ENCODE data around the gene ACOD1. TPM values are rescaled to one million over a fixed set of nuclear protein-coding genes. Genes with fewer than 3 reads are reported as not detected.
A peak's percentile ranks its signal among the peaks of the same experiment; 100 is the strongest.
"Not testable (repeated sequence)": the region's sequence is repeated elsewhere in the genome, so short reads cannot be mapped to it uniquely, and the experiment has no call there.

The ACOD1 gene
- total RNA-seq, 1 donor from 2014 or later = not detected

- intact Hi-C loops (cut with DNase I) = no loop called here
- no peak for ATAC-seq
- no peak for DNase-seq (ENCODE audit: low spot score)
Observed at GRCh38 chr13:76943646-76944045, 4.7 kb upstream of the ACOD1 start.

GRCh38 chr13:76944456-76944855, 3.9 kb upstream of the ACOD1 start:
- DNase-seq (ENCODE audit: low spot score) (no peak), ATAC-seq (no peak)
- intact Hi-C loops (cut with DNase I) = no loop called here

DNA sequence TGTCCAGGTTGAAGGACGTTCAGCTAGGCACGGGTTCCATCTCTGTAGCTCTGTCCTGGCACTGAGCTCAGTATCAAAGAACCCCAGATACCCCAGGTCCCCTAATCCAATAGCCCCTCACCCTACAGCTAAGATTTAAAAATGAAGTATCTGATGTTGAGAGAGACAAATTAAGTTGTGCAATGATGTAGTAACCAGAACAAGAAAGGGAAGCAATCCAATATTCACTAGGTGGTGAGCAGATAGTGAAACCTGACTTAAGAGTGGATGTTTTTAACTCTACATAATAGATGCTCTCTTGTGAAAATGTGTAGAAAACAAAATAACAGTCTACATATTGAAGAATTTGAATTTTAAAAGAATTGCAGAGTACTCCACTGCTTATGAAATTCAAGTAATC, 1.8 kb downstream of the ACOD1 start:
- DNase-seq (ENCODE audit: low spot score) (no peak), ATAC-seq (no peak)
- intact Hi-C loops (cut with DNase I) = no loop called here

- no peak for ATAC-seq
- DNase-seq (ENCODE audit: low spot score) = no peak
- intact Hi-C loops (cut with DNase I) = no loop called here
Observed at GRCh38 chr13:76953968-76954367, 5.7 kb downstream of the ACOD1 start.

DNA sequence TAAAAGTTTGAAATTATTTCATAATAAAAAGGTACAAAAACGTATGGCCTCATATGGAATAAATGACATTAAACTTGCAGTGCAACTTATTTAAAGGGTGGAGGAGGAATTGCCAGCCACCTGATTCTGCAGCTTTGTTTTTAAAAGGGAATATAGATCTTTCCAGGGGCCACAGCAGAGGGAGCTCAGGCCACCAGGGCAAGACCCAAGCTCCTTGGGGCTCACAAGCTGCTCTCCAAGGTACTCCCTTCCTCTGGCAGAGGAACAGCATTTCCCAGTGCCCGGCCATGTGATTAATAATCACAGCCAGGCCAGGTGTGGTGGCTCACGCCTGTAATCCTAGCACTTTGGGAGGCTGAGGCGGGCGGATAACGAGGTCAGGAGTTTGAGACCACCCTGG, 6.2 kb downstream of the ACOD1 start:
- intact Hi-C loops (cut with DNase I) = no loop called here
- DNase-seq (ENCODE audit: low spot score) = no peak
- no peak for ATAC-seq

GRCh38 chr13:76955193-76955592, 6.9 kb downstream of the ACOD1 start:
- intact Hi-C loops (cut with DNase I) = no loop called here
- DNase-seq (ENCODE audit: low spot score) (no peak), ATAC-seq (no peak)

DNA sequence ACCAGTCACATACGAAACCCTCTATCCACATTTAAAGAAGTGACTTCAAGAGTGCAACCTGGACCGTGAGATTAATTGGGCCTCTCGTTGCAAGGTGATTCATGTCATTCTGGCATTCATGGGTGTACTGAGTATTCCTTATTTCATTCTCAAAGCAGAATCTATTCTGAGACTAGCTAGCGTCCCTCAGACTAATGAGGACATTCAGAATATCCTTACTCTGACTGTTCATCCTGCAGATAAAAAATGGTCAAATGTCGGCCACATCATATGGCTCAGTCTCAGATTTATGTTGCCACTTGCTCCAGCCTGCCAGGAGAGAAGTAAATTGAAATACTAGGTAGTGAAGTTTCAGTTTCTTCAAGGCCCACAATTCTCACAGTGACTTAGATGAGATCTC, 7.3 kb downstream of the ACOD1 start:
- intact Hi-C loops (cut with DNase I) = no loop called here
- no peak for ATAC-seq

GRCh38 chr13:76958841-76959432, 10.6 kb downstream of the ACOD1 start:
- DNase-seq (ENCODE audit: low spot score) = no peak
- ATAC-seq = no peak
- intact Hi-C loops (cut with DNase I) = no loop called here

More for the DNA sequence above, 7.3 kb downstream of the ACOD1 start:
- DNase-seq (ENCODE audit: low spot score) = no peak

DNA sequence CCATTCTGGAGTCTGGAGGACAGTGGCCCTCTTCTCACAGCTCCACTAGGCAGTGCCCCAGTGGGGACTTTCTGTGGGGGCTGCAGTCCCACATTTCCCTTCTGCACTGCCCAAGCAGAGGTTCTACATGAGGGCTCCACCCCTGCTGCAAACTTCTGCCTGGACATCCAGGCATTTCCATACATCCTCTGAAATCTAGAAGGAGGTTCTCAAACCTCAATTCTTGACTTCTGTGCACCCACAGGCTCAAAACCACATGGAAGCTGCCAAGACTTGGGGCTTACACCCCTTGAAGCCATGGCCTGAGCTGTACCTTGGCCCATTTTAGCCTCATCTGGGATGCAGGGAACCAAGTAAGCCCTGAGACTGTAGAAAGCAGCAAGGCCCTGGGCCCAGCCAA, 11.4 kb downstream of the ACOD1 start:
- not testable (repeated sequence) for ATAC-seq; DNase-seq (ENCODE audit: low spot score)
- intact Hi-C loops (cut with DNase I) = loop anchor here (10.0 kb wide), 1 partner anchor 485 kb away; no protein-coding TSS in a partner anchor

GRCh38 chr13:76965759-76966421, 17.6 kb downstream of the ACOD1 start:
- peak; percentile 89 for DNase-seq (ENCODE audit: low spot score)
- intact Hi-C loops (cut with DNase I) = loop anchor here (10.0 kb wide), 1 partner anchor 491 kb away; no protein-coding TSS in a partner anchor
- peak; percentile 85 for ATAC-seq

- ATAC-seq (no peak), DNase-seq (ENCODE audit: low spot score) (no peak)
- intact Hi-C loops (cut with DNase I) = loop anchor here (10.0 kb wide), 1 partner anchor 492 kb away; no protein-coding TSS in a partner anchor
Observed at GRCh38 chr13:76967031-76967430, 18.7 kb downstream of the ACOD1 start.

- ATAC-seq (no peak), DNase-seq (ENCODE audit: low spot score) (no peak)
- intact Hi-C loops (cut with DNase I) = loop anchor here (10.0 kb wide), 1 partner anchor 493 kb away; no protein-coding TSS in a partner anchor
Observed at GRCh38 chr13:76968041-76968440, 19.7 kb downstream of the ACOD1 start.

GRCh38 chr13:76969488-76970365, 21.4 kb downstream of the ACOD1 start:
- intact Hi-C loops (cut with DNase I) = loop anchor here (10.0 kb wide), 1 partner anchor 495 kb away; no protein-coding TSS in a partner anchor

GRCh38 chr13:76971215-76971614, 22.9 kb downstream of the ACOD1 start:
- intact Hi-C loops (cut with DNase I) = no loop called here
- DNase-seq (ENCODE audit: low spot score) (no peak), ATAC-seq (no peak)

More at GRCh38 chr13:76969488-76970365, 21.4 kb downstream of the ACOD1 start:
- DNase-seq (ENCODE audit: low spot score) (no peak), ATAC-seq (no peak)

DNA sequence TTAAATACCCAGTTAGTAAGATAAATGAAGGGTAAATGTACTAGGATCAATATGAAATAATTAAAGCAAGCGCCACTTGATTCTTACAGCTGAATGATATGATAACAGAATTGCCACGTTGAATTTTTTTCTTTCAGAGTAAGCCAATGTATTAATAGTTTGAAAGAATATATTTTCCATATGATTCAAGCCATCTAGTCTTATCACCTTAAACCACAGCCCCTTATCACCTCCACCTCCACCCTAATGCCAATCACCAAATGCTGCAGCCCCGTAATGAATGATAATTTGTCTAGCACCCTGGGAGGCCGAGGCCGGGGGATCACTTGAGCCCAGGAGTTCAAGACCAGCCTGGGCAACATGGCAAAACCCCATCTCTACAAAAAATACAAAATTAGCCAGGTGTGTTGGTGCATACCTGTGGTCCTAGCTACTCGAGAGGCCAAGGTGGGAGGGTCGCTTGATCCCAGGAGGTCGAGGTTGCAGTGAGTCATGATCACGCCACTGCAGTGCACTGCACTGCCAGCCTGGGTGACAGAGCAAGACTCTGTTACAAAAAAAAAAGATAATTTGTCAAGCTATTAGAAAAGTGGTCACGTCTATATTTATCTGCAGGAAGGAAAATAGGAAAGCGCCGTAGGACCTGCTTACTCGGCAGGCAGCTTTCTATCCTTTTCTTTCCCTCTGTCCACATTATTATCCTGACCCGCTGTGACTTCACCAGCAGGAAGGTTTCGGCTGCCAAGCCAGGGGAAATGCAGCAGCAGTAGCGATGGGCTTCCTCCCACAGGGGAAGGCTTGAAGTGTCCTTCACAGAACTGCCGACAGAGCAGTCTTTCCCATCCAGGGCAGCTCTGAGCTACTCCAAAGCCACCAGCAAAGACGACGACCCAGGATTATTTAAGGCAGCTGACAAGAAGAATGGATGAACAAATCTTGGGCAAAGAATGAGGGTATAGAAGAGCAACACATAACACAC, 23.8 kb downstream of the ACOD1 start:
- no peak for DNase-seq (ENCODE audit: low spot score)
- intact Hi-C loops (cut with DNase I) = no loop called here
- ATAC-seq = peak; percentile 52

- ATAC-seq (no peak), DNase-seq (ENCODE audit: low spot score) (no peak)
- intact Hi-C loops (cut with DNase I) = no loop called here
Observed at GRCh38 chr13:76973920-76974617, 25.8 kb downstream of the ACOD1 start.

- no peak for ATAC-seq
- intact Hi-C loops (cut with DNase I) = no loop called here
- no peak for DNase-seq (ENCODE audit: low spot score)
Observed at GRCh38 chr13:76974618-76974975, 26.3 kb downstream of the ACOD1 start.

- ATAC-seq (no peak), DNase-seq (ENCODE audit: low spot score) (no peak)
- intact Hi-C loops (cut with DNase I) = no loop called here
Observed at GRCh38 chr13:76975863-76976262, 27.6 kb downstream of the ACOD1 start.
